Astrocyte (in vitro differentiated cells and primary cell): ENCODE results near the gene MYH11. TPM values are rescaled to one million over a fixed set of nuclear protein-coding genes. Genes with fewer than 3 reads are reported as not detected.
A peak's percentile ranks its signal among the peaks of the same experiment; 100 is the strongest.

Experiments
- DNase-seq: peaks from one replicate; pipeline ENCODE4 v3.0.0-alpha.2; 2010; ENCODE audit warnings: low read depth
- FAIRE-seq: peaks from 2 replicates; lab custom pipeline; 2011; peaks lifted over from hg19 to GRCh38; lab: Jason Lieb, UNC
- H2AFZ ChIP-seq: 2 replicates; pipeline ENCODE4 v1.6.0; 2012; ENCODE audit warnings: low read depth, low read length, inconsistent platforms
- H3K27ac ChIP-seq: 2 replicates; pipeline ENCODE4 v1.5.1; 2011; ENCODE audit warnings: low read depth, low read length, inconsistent platforms
- H3K27me3 ChIP-seq: 2 replicates; pipeline ENCODE4 v1.6.0; 2011; ENCODE audit warnings: low read length, inconsistent platforms; ENCODE audit not compliant: insufficient read depth
- H3K36me3 ChIP-seq: 2 replicates; pipeline ENCODE4 v1.5.1; 2011; ENCODE audit warnings: low read length, inconsistent platforms; ENCODE audit not compliant: insufficient read depth
- H3K4me1 ChIP-seq: 2 replicates; pipeline ENCODE4 v1.5.1; 2011; ENCODE audit warnings: low read length, inconsistent platforms; ENCODE audit not compliant: insufficient read depth
- H3K4me2 ChIP-seq: 2 replicates; pipeline ENCODE4 v1.6.0; 2012; ENCODE audit warnings: low read length, inconsistent platforms
- H3K4me3 ChIP-seq: 2 replicates; pipeline ENCODE4 v1.5.1; 2011; ENCODE audit warnings: low read depth, mild to moderate bottlenecking, low read length, inconsistent platforms; ENCODE audit not compliant: insufficient read depth
- H3K79me2 ChIP-seq: 2 replicates; pipeline ENCODE4 v1.6.0; 2012; ENCODE audit warnings: mild to moderate bottlenecking, low read length, inconsistent platforms; ENCODE audit not compliant: insufficient read depth
- H3K9ac ChIP-seq: 2 replicates; pipeline ENCODE4 v1.6.0; 2012; ENCODE audit warnings: mild to moderate bottlenecking, low read length, inconsistent platforms
- H3K9me3 ChIP-seq: 2 replicates; pipeline ENCODE4 v1.5.1; 2012; ENCODE audit warnings: low read depth, mild to moderate bottlenecking, low read length, inconsistent platforms; ENCODE audit not compliant: insufficient read depth
- H4K20me1 ChIP-seq: 2 replicates; pipeline ENCODE4 v1.6.0; 2012; ENCODE audit warnings: low read length, inconsistent platforms; ENCODE audit not compliant: insufficient read depth
- H3K27ac Mint-ChIP-seq: one replicate; pipeline ENCODE4 v1.8.0; 2021; ENCODE audit warnings: mild to moderate bottlenecking, mixed read lengths; ENCODE audit not compliant: unreplicated experiment
- H3K27me3 Mint-ChIP-seq: one replicate; pipeline ENCODE4 v1.8.0; 2021; ENCODE audit warnings: low read depth, mixed read lengths; ENCODE audit not compliant: unreplicated experiment
- H3K36me3 Mint-ChIP-seq: one replicate; pipeline ENCODE4 v1.8.0; 2021; ENCODE audit warnings: low read depth, mixed read lengths; ENCODE audit not compliant: unreplicated experiment
- H3K4me1 Mint-ChIP-seq: one replicate; pipeline ENCODE4 v1.8.0; 2021; ENCODE audit warnings: low read depth, mixed read lengths; ENCODE audit not compliant: unreplicated experiment
- H3K4me3 Mint-ChIP-seq: one replicate; pipeline ENCODE4 v1.8.0; 2021; ENCODE audit warnings: mild to moderate bottlenecking, moderate library complexity, mixed read lengths; ENCODE audit not compliant: unreplicated experiment
- H3K9me3 Mint-ChIP-seq: one replicate; pipeline ENCODE4 v1.8.0; 2021; ENCODE audit warnings: mild to moderate bottlenecking, mixed read lengths; ENCODE audit not compliant: unreplicated experiment
- CTCF ChIP-seq: IDR thresholded peaks from 2 replicates; pipeline ENCODE4 v1.5.1; 2011; ENCODE audit warnings: low read depth, mild to moderate bottlenecking, inconsistent platforms, low read length, moderate library complexity; ENCODE audit not compliant: insufficient read depth
- EZH2 ChIP-seq: IDR thresholded peaks from 2 replicates; pipeline ENCODE4 v1.6.1; 2012; ENCODE audit warnings: mild to moderate bottlenecking, low read length, inconsistent platforms; ENCODE audit not compliant: insufficient read depth
- total RNA-seq: library from RNA; stranded (reverse); gene quantifications from 2 replicates; pipeline ENCODE4 v1.2.1, GENCODE V29; 2021

The MYH11 gene
- total RNA-seq, 1 donor from 2014 or later: 1.0 TPM

- Histone ChIP-seq H4K20me1 (no peaks in the 10 kb centered on the region), H3K4me2 (no peak overlapping the region), H3K36me3 (no peaks in the 10 kb centered on the region), H3K9me3 (no peaks in the 10 kb centered on the region), H3K9ac (no peak overlapping the region), H3K27me3 (no peaks in the 10 kb centered on the region), H3K4me1 (no peaks in the 10 kb centered on the region), H3K27ac (no peak overlapping the region), H3K4me3 (no peak overlapping the region), H2AFZ (no peak overlapping the region), H3K79me2 (no peaks in the 10 kb centered on the region)
- no peak overlapping the region for H3K4me3 Mint-ChIP-seq
- FAIRE-seq (no peak), DNase-seq (no peak)
- TF ChIP-seq CTCF (no peak), EZH2 (no peak)
- no peaks in the 10 kb centered on the region for H3K27me3 Mint-ChIP-seq
- H3K9me3 Mint-ChIP-seq: peaks cover 4% of the 10 kb centered on the region
- no peaks in the 10 kb centered on the region for H3K4me1 Mint-ChIP-seq
- H3K27ac Mint-ChIP-seq: no peak overlapping the region
- H3K36me3 Mint-ChIP-seq: peaks cover 26% of the 10 kb centered on the region
These were observed 142.2 kb downstream of the MYH11 start for GRCh38 chr16:15714393-15715172.

- H3K79me2 ChIP-seq: no peaks in the 10 kb centered on the region
- H3K9ac ChIP-seq: no peak overlapping the region
- peaks cover 8% of the 10 kb centered on the region for H3K4me1 Mint-ChIP-seq
- peaks cover 14% of the 10 kb centered on the region for H3K4me1 ChIP-seq
- no peaks in the 10 kb centered on the region for H3K9me3 ChIP-seq
- H3K27me3 Mint-ChIP-seq: no peaks in the 10 kb centered on the region
- H3K4me2 ChIP-seq: no peak overlapping the region
- H3K27ac Mint-ChIP-seq: no peak overlapping the region
- H4K20me1 ChIP-seq: peaks cover 7% of the 10 kb centered on the region
- no peaks in the 10 kb centered on the region for H3K27me3 ChIP-seq
- H3K27ac ChIP-seq: no peak overlapping the region
- H3K4me3 Mint-ChIP-seq: no peak overlapping the region
- no peaks in the 10 kb centered on the region for H3K9me3 Mint-ChIP-seq
- H3K36me3 Mint-ChIP-seq: peaks cover 24% of the 10 kb centered on the region
- FAIRE-seq (no peak), DNase-seq (no peak)
- H2AFZ ChIP-seq: no peak overlapping the region
- TF ChIP-seq EZH2 (no peak), CTCF (no peak)
- peaks cover 3% of the 10 kb centered on the region for H3K36me3 ChIP-seq
- H3K4me3 ChIP-seq: no peak overlapping the region
These were observed 147.8 kb downstream of the MYH11 start for GRCh38 chr16:15708997-15709396.

GRCh38 chr16:15708096-15708495, 148.7 kb downstream of the MYH11 start:
- Histone ChIP-seq H3K79me2 (no peaks in the 10 kb centered on the region), H3K4me1 (peaks cover 14% of the 10 kb centered on the region), H3K27me3 (no peaks in the 10 kb centered on the region), H3K36me3 (peaks cover 3% of the 10 kb centered on the region), H3K4me3 (no peak overlapping the region), H3K4me2 (peak overlapping the region; percentile 45), H3K9me3 (no peaks in the 10 kb centered on the region), H3K9ac (peak overlapping the region; percentile 25), H4K20me1 (peaks cover 7% of the 10 kb centered on the region), H3K27ac (no peak overlapping the region), H2AFZ (no peak overlapping the region)
- DNase-seq: peak; percentile 59
- TF ChIP-seq EZH2 (no peak), CTCF (no peak)
- Mint-ChIP-seq H3K9me3 (no peaks in the 10 kb centered on the region), H3K27me3 (no peaks in the 10 kb centered on the region), H3K4me3 (no peak overlapping the region), H3K4me1 (peaks cover 12% of the 10 kb centered on the region), H3K36me3 (peaks cover 15% of the 10 kb centered on the region), H3K27ac (peak overlapping the region; percentile 53)
- FAIRE-seq: no peak
